Activated naive CD4-positive, alpha-beta T cell treated with anti-CD3 and anti-CD28 coated beads, Interleukin-2, amount 50 U/mL, for 16 hours (primary cell): ENCODE results near the gene TAC4.
"Not testable (repeated sequence)": the region's sequence is repeated elsewhere in the genome, so short reads cannot be mapped to it uniquely, and the experiment has no call there.

Source experiments
- DNase-seq: peaks from one replicate; pipeline ENCODE4 v3.0.0-alpha.2; 2020

The TAC4 gene

GRCh38 chr17:49842371-49842770 is 5.5 kb downstream of the TAC4 start:
- no peak for DNase-seq

GRCh38 chr17:49841548-49841947 is 6.3 kb downstream of the TAC4 start:
- DNase-seq: no peak

GRCh38 chr17:49839455-49839854 is 8.4 kb downstream of the TAC4 start:
- no peak for DNase-seq

DNA sequence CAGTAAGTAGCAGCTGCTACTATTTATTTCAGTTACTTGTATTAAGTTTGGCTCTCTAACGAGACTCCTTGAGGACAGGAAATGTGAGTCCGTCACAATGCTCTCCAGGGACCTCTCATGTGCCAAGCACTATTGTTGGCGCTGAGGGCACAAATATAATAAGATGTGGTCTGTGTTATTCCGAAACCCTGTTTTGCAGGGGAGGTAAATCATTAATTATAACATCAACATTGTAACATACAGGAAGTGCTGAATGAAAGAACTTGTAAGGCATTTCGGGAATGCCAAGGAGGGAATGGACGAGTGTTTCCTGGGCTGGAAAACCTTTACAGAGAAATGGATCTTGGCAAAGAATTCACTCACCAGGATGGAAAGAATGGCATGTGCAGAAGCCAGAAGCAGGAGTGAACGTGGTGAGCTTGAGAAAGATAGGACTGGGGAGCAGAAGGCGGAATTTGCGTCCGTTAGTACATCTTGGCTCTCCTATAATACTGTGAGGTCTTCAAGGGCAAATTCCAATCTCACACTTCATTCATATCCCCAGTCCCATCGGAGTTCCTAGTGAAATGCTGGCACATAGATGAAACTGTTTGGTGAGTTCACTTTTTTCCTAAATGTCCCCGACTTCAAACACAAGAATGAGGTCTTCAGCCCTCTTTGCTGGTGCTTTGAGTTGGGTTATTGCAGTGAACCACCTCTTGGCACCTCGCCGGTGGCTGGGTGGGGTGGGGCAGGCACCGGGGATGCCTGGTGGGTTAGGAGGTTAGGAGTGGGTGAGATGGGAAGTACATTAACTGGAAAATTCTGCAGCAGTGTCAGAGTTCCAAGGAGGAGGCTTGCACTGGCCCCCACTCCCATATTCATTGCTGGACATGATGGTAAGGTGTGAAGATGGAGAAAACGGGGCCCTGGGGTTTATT is 11.5 kb downstream of the TAC4 start:
- DNase-seq: no peak

DNA sequence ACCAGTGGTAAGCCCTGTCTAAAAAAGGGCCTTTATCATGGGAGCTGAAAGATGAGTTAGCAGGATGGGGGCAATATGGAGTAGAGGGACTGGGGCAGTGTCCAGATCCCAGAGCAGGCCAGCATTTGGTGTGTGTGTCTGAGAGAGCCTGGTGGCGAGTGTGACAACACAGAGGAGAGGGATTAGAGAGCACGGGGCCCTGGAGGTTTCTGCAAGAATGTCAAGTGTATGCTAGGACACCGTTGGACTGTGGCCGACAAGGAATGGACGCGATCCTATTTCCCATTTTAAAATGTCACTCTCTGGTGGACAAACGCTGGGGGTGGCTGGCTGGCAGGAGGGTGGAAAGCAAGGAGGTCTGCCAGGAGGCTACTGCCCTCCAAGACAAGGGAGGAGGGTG is 12.4 kb downstream of the TAC4 start:
- no peak for DNase-seq

GRCh38 chr17:49834118-49834743 is 13.6 kb downstream of the TAC4 start:
- DNase-seq: no peak

- DNase-seq: no peak
Observed at GRCh38 chr17:49832840-49833599, 14.8 kb downstream of the TAC4 start.

- no peak for DNase-seq
Observed at GRCh38 chr17:49830605-49831004, 17.3 kb downstream of the TAC4 start.

DNA sequence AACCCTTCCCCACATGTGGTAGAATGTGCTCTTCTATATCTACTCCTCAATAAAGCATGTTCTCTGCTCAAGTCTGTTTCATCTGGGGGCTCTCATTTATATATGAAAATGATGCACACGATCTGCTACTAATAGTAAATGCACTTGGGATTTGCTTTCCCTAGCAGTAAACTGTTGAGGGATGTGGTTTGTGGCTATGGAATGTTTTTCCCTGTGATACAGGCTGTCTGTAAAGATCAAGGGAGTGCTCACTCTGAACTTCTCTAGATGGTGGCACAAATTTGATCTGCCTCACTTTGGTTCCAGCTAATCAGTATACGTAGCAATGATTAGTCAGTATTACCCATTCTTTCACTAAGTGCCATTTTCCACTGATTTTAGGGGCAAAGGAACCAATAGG is 18.8 kb downstream of the TAC4 start:
- DNase-seq: no peak

- DNase-seq: not testable (repeated sequence)
Observed at GRCh38 chr17:49828325-49828724, 19.5 kb downstream of the TAC4 start.

DNA sequence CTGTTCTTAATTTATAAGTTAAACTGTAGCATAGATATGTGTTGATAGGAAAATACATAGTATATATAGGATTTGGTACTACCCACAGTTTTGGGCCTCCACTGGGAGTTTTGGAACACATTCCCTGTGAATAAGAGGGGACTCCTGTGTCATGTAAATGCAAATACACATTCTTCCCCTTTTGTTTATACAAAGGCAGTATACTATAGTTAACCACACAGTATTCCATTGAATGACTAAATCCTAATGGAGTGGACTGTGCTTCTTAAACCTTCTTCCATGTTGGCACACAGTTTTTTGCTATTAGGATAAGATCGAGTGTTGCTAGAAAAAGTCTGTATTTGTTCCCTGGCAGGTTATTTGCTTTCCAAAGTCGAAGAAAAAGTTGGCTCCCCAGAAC is 22.2 kb downstream of the TAC4 start:
- no peak for DNase-seq

DNA sequence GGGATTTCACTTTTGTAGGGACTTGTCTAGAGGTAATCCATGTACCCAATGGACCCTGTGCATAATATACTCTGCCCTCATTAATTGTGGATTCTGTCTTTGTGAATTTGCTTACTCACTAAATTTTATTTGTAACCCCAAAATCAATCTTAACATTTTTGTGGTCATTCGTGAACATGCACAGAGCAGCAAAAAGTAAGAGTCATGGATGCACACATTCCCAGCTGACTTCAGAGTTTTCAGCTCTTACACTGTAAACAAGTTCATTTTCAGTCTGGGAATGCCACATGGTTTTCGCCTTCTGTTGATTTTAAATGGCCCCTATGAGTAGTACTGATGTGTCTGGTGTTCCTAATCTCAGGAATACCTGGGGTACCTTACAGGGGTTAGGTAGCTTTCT is 24.3 kb downstream of the TAC4 start:
- DNase-seq: no peak

- DNase-seq: no peak
Observed at GRCh38 chr17:49822829-49823228, 25.0 kb downstream of the TAC4 start.

DNA sequence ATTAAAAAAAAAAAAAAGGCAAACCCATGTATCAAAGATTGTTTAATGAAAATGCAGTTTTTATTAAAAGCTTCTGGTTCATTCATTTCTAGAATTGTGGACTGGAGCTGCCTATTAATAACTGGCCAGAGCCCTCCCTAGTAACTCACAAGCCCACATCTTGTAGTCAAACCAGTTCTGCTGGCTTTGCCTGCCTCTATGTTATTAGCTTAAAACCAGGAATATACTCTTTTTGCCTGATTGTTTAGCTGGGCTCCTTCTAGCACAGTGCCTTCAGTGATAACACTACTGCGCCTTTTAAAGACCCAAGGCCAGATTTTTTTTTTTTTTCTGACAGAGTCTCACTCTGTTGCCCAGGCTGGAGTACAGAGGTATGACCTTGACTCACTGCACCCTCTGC is 26.0 kb downstream of the TAC4 start:
- DNase-seq: no peak

DNA sequence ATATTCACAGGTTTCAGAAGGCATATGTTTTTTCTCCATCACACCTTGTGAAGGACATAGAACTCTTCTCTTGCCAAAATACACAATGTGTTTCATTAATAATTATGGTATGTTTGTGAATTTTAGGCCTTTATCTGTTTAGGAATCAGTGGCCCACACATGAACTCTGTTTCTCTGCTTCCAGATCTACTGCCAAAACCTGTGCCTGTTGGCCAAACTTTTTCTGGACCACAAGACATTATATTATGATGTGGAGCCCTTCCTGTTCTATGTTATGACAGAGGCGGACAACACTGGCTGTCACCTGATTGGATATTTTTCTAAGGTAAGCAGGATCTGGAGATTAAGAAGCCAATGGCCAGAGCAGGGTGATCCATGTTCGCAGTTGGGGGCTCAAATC is 26.4 kb downstream of the TAC4 start:
- no peak for DNase-seq

- no peak for DNase-seq
Observed at GRCh38 chr17:49820773-49821172, 27.1 kb downstream of the TAC4 start.

DNA sequence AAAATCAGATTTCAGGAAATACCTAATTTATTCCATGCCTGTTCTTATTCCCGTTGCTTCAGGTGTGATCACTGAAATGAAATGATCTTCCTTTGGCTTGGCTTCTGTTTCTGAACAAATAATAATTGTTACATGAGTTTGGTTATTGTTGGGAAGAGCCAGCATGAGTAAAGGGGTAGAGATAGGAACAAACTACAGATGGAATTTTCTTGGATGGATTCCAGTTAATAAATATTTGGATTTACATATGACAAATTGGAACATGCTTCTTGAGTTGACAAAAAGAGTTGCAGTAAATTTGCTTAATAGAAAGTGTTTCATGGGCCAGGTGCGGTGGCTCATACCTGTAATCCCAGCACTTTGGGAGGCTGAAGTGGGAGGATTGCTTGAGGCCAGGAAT is 28.2 kb downstream of the TAC4 start:
- no peak for DNase-seq

DNA sequence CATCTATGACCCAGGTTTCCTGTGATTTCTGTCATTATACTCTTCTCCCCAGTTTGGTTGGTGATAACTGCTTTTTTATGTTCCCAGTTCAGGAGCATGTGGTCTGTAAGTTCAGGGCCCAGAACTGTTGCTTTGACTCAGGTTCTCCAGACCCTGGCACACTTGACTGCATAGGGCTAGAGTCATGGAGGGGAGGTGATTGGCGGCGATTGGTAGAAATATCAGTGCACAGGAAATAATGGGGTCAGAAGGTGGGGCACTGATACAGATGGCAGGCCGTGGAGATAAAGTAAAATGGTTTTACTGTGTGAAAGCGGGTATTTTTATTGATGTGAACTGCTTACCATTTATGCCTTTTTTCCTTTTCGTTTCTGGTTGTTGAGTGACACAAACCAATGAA is 28.7 kb downstream of the TAC4 start:
- no peak for DNase-seq

GRCh38 chr17:49817993-49818392 is 29.9 kb downstream of the TAC4 start:
- DNase-seq: peak; percentile 19

DNA sequence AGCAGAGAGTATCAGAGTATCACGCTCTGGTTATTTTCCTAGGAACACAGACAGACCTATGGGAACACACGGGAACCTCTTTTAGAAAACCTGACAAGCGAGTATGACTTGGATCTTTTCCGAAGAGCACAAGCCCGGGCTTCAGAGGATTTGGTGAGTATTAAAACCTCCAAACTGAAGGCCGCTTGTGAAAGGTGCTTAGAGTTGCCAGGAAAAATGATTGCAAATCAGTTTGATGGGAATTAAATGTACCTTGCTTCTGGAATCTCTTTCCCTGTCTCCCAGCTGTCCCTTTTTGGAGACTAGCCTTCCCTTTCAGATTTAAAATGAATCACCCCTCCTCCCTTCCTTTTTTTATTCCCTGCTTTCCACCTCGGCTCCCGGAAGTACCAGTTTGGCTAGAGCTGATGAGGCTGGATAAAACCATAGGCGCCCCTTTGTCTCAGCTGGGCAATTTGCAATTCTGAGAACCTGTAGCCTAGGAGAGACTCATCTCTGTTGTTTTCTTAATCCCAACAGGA is 32.0 kb downstream of the TAC4 start:
- DNase-seq: no peak

GRCh38 chr17:49814781-49815529 is 32.9 kb downstream of the TAC4 start:
- DNase-seq: no peak

GRCh38 chr17:49809056-49809455 is 38.8 kb downstream of the TAC4 start:
- no peak for DNase-seq

GRCh38 chr17:49798738-49799137 is 49.1 kb downstream of the TAC4 start:
- no peak for DNase-seq
